GM12878 (cell line): ENCODE measurements around the gene WDR91. TPM values are rescaled to one million over a fixed set of nuclear protein-coding genes. Genes with fewer than 3 reads are reported as not detected.
A peak's percentile ranks its signal among the peaks of the same experiment; 100 is the strongest.

Experiments
- BCLAF1 ChIP-seq: fragments of 450-650 bp; IDR thresholded peaks from 2 replicates; pipeline ENCODE4 v1.6.1; 2017; ENCODE audit warnings: antibody characterized with exemption, mild to moderate bottlenecking, moderate library complexity
- POLR2AphosphoS2 ChIP-seq: IDR thresholded peaks from 2 replicates; pipeline ENCODE4 v1.6.1; 2011; ENCODE audit warnings: low read depth, mild to moderate bottlenecking, low read length, improper control_type of control experiment, moderate library complexity
- ZNF592 ChIP-seq: fragments of 450-650 bp; IDR thresholded peaks from 2 replicates; pipeline ENCODE4 v1.6.1; 2017; ENCODE audit warnings: mild to moderate bottlenecking, moderate library complexity
- polyA plus RNA-seq, 11 experiments: library from polyadenylated mRNA; depleted of rRNA in 4 of 11; unstranded in 6 of 11; stranded (reverse) in 5 of 11; fragments of >200 nt; fragmentation: Nextera tagmentation in 4 of 11; fragmentation: Illumina TruSeq in 1 of 11; extraction: Ambion mirVana in 4 of 11; extraction: Trizol in 1 of 11; gene quantifications; 1 replicate in 1 of 11; 2 replicates in 10 of 11; pipeline versions ENCODE4 v1.2.1 to v1.2.3, GENCODE V29; 2011 to 2016; ENCODE audit warnings: inconsistent platforms in 2 of 11, missing spikeins in 2 of 11, low read depth in 1 of 11
- total RNA-seq, 4 experiments: library from RNA; depleted of rRNA in 3 of 4; stranded (reverse); fragments of >200 nt in 3 of 4; fragmentation: Illumina TruSeq in 1 of 4; extraction: Trizol in 1 of 4; gene quantifications; 2 replicates each; pipeline versions ENCODE4 v1.2.1 to v1.2.3, GENCODE V29; 2013 to 2021
- TF ChIP-seq, protein P1 (sequence below): fragments of 450-650 bp; IDR thresholded peaks from 2 replicates; pipeline ENCODE4 v1.6.1; 2016; ENCODE audit warnings: mild to moderate bottlenecking

The WDR91 gene
- total and polyA plus RNA-seq, 10 of the 15 experiments (the other 5 are each of a cell fraction or from before 2014, with no cell fraction given) = 7.6 to 83.3 (median 16.5) TPM

DNA sequence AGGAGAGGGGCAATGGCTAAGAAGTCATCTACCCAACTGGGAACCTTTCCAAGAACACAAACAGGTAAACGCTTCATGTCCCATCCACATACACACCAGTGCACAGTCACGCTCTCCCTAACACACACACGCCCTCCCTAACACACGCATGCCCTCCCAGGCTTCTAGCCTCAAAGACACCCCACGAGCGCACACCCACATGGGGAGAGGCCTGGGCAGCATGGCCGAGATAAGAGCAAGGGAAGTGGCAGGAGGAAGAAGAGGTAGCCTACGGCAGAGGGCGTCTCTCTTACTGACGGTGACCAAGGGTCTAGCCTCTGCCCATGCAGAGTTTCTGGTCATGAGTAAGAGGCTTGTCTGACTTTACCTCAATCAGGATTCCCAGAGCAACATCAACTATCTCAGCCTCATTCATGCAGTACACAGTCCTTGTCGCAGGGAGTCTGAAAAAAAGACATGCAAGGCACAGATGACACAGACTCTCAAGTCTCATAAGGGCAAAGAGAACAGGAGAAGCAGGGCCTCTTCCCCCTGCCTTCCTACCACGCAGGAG, 43.9 kb downstream of the WDR91 start (continued):
- TF ChIP-seq BCLAF1 (0 out of 2 replicates have a peak, but pooled peaks have one; percentile 11), POLR2AphosphoS2 (peak; percentile 73; the same call in 1 of the 2 replicates), ZNF592 (no peak)
- TF ChIP-seq, protein P1, sequence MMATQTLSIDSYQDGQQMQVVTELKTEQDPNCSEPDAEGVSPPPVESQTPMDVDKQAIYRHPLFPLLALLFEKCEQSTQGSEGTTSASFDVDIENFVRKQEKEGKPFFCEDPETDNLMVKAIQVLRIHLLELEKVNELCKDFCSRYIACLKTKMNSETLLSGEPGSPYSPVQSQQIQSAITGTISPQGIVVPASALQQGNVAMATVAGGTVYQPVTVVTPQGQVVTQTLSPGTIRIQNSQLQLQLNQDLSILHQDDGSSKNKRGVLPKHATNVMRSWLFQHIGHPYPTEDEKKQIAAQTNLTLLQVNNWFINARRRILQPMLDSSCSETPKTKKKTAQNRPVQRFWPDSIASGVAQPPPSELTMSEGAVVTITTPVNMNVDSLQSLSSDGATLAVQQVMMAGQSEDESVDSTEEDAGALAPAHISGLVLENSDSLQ = no peak
